ENCODE data around the gene HEMK1.

HEMK1 gene

GRCh38 chr3:50542177-50543034 is 26.9 kb upstream of the HEMK1 start:
- FAIRE-seq (no peak), DNase-seq (ENCODE audit: low spot score) (peak; percentile 27)

DNA sequence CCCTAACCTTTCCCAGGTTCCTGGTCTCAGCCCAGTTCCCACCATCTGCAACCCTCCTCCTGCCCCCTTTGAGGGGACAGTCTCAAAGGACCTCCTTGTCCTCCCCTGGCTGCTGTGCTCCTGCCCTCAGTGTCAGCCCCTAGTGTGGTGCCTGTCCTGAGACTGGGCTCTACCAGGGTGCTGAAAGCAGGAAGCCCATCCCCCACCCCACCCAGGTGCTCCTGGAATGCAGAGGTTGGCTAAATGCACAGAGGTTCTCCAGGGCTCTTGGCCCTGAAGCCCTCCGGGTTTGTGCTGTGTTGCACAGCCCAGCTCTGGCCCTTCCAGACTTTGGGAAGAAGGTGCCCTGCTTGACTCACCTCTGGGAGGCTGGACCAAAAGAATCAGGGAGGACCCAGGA is 23.5 kb upstream of the HEMK1 start:
- FAIRE-seq, result no peak
- DNase-seq (ENCODE audit: low spot score), result no peak

DNA sequence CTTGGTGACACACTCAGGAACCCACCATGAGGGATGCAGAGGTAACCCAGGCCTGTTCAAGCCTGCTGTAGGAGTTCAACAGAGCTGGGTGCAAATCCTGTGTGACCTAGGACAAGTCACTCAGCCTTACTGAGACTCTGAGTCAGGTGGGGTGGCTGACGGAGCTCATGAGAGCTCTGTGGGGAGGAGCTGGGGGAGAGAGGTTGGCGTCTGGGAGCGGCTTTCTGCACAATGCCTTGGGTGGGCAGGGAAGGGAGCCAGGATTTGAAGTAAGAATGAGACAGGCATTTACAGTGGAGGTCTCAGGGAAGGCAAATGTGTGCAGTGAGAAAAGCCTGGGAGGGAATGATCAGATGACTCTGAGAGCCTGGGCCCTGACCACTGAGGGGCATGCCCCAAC is 20.1 kb upstream of the HEMK1 start:
- FAIRE-seq (no peak), DNase-seq (ENCODE audit: low spot score) (no peak)

DNA sequence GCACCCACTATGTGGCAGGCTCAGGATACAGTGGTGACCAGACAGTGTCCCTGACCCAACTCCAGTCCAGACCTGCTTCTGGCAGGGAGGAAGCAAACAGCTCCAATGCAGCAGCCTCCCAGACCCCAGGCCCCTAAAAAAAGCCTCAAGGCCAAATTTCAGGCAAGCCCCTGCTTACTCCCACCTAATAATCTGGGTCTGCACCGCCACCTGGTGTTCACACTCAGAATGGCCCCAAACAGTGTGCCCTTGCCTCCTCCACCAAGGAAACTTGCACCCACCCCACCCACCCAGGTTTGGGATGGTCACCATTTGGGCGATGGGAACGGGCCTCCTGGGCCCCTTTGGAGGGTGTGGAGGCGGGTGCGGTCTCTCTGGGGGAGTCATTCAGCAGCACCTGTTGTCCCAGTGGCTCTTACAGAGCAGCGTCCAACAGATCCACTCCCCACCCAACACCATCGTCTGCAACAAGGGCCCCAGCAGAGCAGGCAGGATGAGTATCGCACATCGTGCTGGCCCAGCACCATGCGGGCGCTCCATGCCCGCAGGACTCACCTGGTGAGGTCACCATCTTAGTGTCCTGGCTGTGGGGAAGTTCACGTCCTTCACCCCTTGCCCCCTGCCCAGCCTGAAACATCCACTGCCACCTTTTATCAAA is 19.1 kb upstream of the HEMK1 start:
- FAIRE-seq, result no peak

GRCh38 chr3:50551054-50551659 is 18.2 kb upstream of the HEMK1 start:
- FAIRE-seq, result no peak

More for the DNA sequence above, 19.1 kb upstream of the HEMK1 start:
- DNase-seq (ENCODE audit: low spot score), result no peak

GRCh38 chr3:50551681-50552435 is 17.5 kb upstream of the HEMK1 start:
- no peak for DNase-seq (ENCODE audit: low spot score)
- no peak for FAIRE-seq

More at GRCh38 chr3:50551054-50551659, 18.2 kb upstream of the HEMK1 start:
- no peak for DNase-seq (ENCODE audit: low spot score)

- FAIRE-seq (no peak), DNase-seq (ENCODE audit: low spot score) (no peak)
Observed at GRCh38 chr3:50552598-50552997, 16.7 kb upstream of the HEMK1 start.

- no peak for FAIRE-seq
- DNase-seq (ENCODE audit: low spot score), result no peak
Observed at GRCh38 chr3:50554553-50554952, 14.8 kb upstream of the HEMK1 start.

- no peak for FAIRE-seq
- DNase-seq (ENCODE audit: low spot score), result no peak
Observed at GRCh38 chr3:50557106-50557505, 12.2 kb upstream of the HEMK1 start.

DNA sequence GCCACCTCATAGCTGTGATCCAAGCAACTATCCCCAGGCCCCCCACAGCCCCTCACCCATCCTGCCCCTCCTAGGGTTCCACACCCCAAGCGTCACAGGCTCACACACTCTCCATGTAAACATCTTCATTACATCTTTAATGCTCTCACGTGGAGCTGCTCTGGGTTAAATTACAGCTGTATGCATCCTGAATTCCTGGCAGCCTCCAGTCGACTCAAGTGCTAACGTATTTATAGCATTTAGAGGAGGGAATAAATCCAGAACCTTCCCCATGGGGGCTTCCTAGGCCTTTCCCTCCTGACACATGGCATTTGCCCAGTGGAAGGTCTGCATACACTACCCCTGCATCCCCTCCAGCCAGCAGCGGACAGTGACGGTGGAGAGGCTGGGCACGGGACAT is 11.4 kb upstream of the HEMK1 start:
- FAIRE-seq (no peak), DNase-seq (ENCODE audit: low spot score) (no peak)

GRCh38 chr3:50559702-50560101 is 9.6 kb upstream of the HEMK1 start:
- no peak for FAIRE-seq
- no peak for DNase-seq (ENCODE audit: low spot score)

DNA sequence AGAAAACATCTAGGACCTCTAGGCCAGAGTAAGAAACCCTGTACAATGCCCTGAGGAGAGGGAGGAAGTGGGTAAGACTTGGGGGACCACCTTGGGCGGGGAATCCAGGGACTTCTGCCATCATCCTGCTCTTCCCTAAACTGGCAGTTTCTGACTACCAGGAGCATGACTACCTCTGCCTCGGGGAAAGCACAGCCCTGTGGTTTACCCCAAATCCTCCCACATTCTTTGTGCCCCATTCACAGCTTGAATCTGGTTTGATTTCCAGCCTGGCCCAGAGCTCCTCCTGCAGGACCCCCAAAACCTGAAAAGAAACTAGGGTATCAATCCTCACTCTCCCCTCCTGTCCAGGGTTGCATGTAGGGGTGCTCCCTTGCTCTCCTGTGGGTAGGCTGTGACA is 6.5 kb upstream of the HEMK1 start:
- no peak for FAIRE-seq

GRCh38 chr3:50563867-50564266 is 5.5 kb upstream of the HEMK1 start:
- DNase-seq (ENCODE audit: low spot score) (no peak), FAIRE-seq (no peak)

More for the DNA sequence above, 6.5 kb upstream of the HEMK1 start:
- no peak for DNase-seq (ENCODE audit: low spot score)

GRCh38 chr3:50564321-50564720 is 5.0 kb upstream of the HEMK1 start:
- DNase-seq (ENCODE audit: low spot score), result no peak
- FAIRE-seq, result no peak

GRCh38 chr3:50567011-50567385 is 2.3 kb upstream of the HEMK1 start:
- no peak for FAIRE-seq

DNA sequence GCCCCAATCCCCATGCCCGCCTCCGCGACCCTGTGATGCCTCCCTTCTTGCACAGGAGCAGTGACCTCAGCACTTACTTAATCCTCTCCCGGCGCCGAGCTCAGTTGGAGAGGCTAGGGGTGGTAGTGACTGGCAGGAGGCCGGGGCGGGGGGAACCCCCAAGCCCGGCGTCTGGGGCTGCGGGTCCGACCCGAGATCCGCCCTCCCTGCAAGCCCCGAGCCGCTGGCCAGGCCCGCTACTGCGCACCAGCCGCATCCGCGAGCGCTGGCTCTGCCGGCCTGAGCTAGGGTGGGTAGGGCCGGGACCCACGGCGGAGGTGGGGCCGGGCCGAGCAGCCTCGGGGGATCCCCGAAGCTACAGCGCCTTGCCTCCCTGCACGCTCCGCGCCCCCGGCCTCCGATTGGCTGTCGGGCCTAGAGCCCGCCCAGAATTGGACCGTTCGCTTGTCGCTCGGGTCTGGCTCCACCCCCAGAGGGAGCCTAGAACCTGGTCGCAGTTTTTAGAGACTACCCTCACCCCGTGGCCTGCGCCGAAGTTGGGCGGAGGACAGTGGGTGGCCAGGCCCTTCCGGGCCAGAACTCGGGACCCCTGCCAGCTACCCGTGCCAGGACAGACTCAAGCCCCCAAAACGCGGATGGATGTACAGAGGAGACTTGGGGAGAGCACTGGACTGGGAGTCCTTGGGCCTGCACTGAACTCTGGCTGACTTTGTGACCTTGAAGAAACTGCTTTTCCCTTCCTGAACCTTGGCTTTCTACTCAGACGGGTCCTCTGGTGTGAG is 1.7 kb upstream of the HEMK1 start, which contains the start of gene C3orf18:
Gene C3orf18, minus strand, starts transcription at position 362 of the 782 bp plus-strand sequence. CDS start 2,048 bp downstream, outside the sequence.
- no peak for FAIRE-seq

More at GRCh38 chr3:50567011-50567385, 2.3 kb upstream of the HEMK1 start:
- no peak for DNase-seq (ENCODE audit: low spot score)

GRCh38 chr3:50570508-50571279 is 1.4 kb downstream of the HEMK1 start:
- FAIRE-seq, result no peak
- no peak for DNase-seq (ENCODE audit: low spot score)

More for the DNA sequence above, 1.7 kb upstream of the HEMK1 start, which contains the start of gene C3orf18:
- peak; percentile 4 for DNase-seq (ENCODE audit: low spot score)

- FAIRE-seq, result no peak
- no peak for DNase-seq (ENCODE audit: low spot score)
Observed at GRCh38 chr3:50571486-50571885, 2.2 kb downstream of the HEMK1 start.

GRCh38 chr3:50572158-50572557 is 2.8 kb downstream of the HEMK1 start:
- no peak for FAIRE-seq
- peak; percentile 39 for DNase-seq (ENCODE audit: low spot score)

Data from RCC 7860 (cell line).